Measurements from ENCODE around the gene HS1BP3. TPM values are rescaled to one million over a fixed set of nuclear protein-coding genes. Genes with fewer than 3 reads are reported as not detected.

Gene HS1BP3
- total RNA-seq, 1 experiment from 2014 or later: 12.8 TPM

GRCh38 chr2:20641123-20641985 lies 9.5 kb downstream of the HS1BP3 start:
- no peaks in the 10 kb centered on the region for H3K4me1 ChIP-seq (ENCODE audit: low read length)
- H3K4me3 ChIP-seq (ENCODE audit: low read length): no peak overlapping the region
- peaks cover 6% of the 10 kb centered on the region; the same call in 1 of the 2 replicates for H4K20me1 ChIP-seq (ENCODE audit: insufficient read depth, low read depth, low read length)
- H3K9me3 ChIP-seq (ENCODE audit: low read length): no peaks in the 10 kb centered on the region
- H3K79me2 ChIP-seq (ENCODE audit: low read length): no peaks in the 10 kb centered on the region
- no peak overlapping the region for H3K27ac ChIP-seq (ENCODE audit: low read length)
- no peak overlapping the region for H3K4me2 ChIP-seq (ENCODE audit: low read depth, low read length, poor library complexity, severe bottlenecking)
- H3K27me3 ChIP-seq (ENCODE audit: low read length): no peaks in the 10 kb centered on the region
- no peak overlapping the region for H2AFZ ChIP-seq (ENCODE audit: low read length)
- DNase-seq: no peak
- no peaks in the 10 kb centered on the region for H3K36me3 ChIP-seq (ENCODE audit: insufficient read depth, low read length)
- no peak overlapping the region for H3K9ac ChIP-seq (ENCODE audit: low read length)
- H3K9me2 ChIP-seq (replicated peaks; ENCODE audit: insufficient read depth, low read length): no peaks in the 10 kb centered on the region

GRCh38 chr2:20640411-20641122 lies 10.3 kb downstream of the HS1BP3 start:
- Histone ChIP-seq H3K9me3 (ENCODE audit: low read length) (no peaks in the 10 kb centered on the region), H2AFZ (ENCODE audit: low read length) (no peak overlapping the region), H3K36me3 (ENCODE audit: insufficient read depth, low read length) (no peaks in the 10 kb centered on the region), H4K20me1 (ENCODE audit: insufficient read depth, low read depth, low read length) (peaks cover 6% of the 10 kb centered on the region; the same call in 1 of the 2 replicates), H3K4me1 (ENCODE audit: low read length) (no peaks in the 10 kb centered on the region), H3K4me2 (ENCODE audit: low read depth, low read length, poor library complexity, severe bottlenecking) (no peak overlapping the region), H3K27me3 (ENCODE audit: low read length) (no peaks in the 10 kb centered on the region), H3K79me2 (ENCODE audit: low read length) (no peaks in the 10 kb centered on the region), H3K27ac (ENCODE audit: low read length) (no peak overlapping the region), H3K9me2 (replicated peaks; ENCODE audit: insufficient read depth, low read length) (no peaks in the 10 kb centered on the region), H3K4me3 (ENCODE audit: low read length) (no peak overlapping the region), H3K9ac (ENCODE audit: low read length) (no peak overlapping the region)
- DNase-seq: no peak

DNA sequence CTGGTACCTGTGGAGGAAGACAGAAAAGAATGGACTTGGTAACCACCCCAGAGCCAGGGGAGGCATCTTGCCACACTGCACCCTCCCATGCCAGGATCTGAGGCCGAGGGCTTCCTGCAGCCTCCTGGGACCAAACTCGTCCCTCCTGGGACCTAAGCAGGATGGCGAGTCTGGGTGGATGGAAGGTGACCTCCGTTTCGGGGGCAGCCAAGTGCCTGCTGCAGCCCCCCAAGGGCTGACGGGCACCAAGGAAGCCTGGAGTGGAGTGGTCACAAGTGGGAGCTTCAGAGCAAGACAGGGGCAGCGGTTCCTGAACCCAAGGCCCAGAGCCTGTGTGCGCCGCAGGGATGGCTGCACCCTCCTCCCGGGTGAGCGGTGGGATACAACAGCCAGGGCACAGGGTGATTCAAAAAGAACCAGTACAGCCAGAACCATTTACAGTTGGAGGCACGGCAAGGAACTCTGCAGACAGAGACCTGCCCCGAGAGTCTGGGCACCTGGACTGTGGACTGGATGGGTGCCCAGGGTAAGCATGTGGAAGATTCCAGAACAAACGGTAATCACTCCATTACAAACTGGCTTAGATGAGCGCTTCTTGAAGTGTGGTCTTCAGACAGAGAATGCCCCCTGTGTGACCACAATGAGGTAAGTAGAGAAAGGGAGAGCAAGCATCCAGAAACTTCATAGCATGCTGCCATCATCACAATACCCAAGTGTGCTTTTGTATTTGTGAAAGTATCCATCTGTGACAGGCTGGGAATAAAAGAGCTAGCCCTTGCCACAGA lies 12.1 kb downstream of the HS1BP3 start:
- no peaks in the 10 kb centered on the region for H3K4me1 ChIP-seq (ENCODE audit: low read length)
- no peaks in the 10 kb centered on the region for H3K36me3 ChIP-seq (ENCODE audit: insufficient read depth, low read length)
- H3K27me3 ChIP-seq (ENCODE audit: low read length): no peaks in the 10 kb centered on the region
- H2AFZ ChIP-seq (ENCODE audit: low read length): no peak overlapping the region
- H4K20me1 ChIP-seq (ENCODE audit: insufficient read depth, low read depth, low read length): peaks cover 6% of the 10 kb centered on the region; the same call in 1 of the 2 replicates
- H3K79me2 ChIP-seq (ENCODE audit: low read length): no peaks in the 10 kb centered on the region
- H3K9me3 ChIP-seq (ENCODE audit: low read length): no peaks in the 10 kb centered on the region
- H3K9ac ChIP-seq (ENCODE audit: low read length): no peak overlapping the region
- no peak overlapping the region for H3K27ac ChIP-seq (ENCODE audit: low read length)
- no peaks in the 10 kb centered on the region for H3K9me2 ChIP-seq (replicated peaks; ENCODE audit: insufficient read depth, low read length)
- H3K4me3 ChIP-seq (ENCODE audit: low read length): no peak overlapping the region
- no peak for DNase-seq
- no peak overlapping the region for H3K4me2 ChIP-seq (ENCODE audit: low read depth, low read length, poor library complexity, severe bottlenecking)

DNA sequence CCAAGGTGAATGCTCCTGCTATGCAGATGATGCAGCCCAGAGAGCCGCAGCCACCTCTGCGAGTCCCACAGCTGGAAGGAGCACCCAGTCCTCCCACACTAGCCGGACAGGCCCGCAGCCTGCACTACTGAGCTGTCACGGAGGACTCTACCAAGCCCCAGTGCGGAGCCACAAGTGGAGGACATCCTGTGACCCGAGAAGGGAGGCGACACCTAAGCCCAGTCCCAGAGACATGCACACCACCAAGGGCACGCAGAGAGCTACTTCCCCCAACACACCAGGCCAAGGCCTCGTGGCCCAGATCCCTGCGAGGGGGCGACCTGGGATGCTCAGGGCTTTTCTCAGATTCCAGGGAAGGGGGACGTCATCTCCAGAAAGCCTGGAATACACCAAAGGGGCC lies 12.9 kb downstream of the HS1BP3 start:
- Histone ChIP-seq H3K27ac (ENCODE audit: low read length) (no peak overlapping the region), H2AFZ (ENCODE audit: low read length) (no peak overlapping the region), H3K4me3 (ENCODE audit: low read length) (no peak overlapping the region), H3K9me2 (replicated peaks; ENCODE audit: insufficient read depth, low read length) (no peaks in the 10 kb centered on the region), H3K9ac (ENCODE audit: low read length) (no peak overlapping the region), H4K20me1 (ENCODE audit: insufficient read depth, low read depth, low read length) (peaks cover 6% of the 10 kb centered on the region; the same call in 1 of the 2 replicates), H3K9me3 (ENCODE audit: low read length) (no peaks in the 10 kb centered on the region), H3K36me3 (ENCODE audit: insufficient read depth, low read length) (no peaks in the 10 kb centered on the region), H3K27me3 (ENCODE audit: low read length) (no peaks in the 10 kb centered on the region), H3K4me2 (ENCODE audit: low read depth, low read length, poor library complexity, severe bottlenecking) (no peak overlapping the region), H3K4me1 (ENCODE audit: low read length) (no peaks in the 10 kb centered on the region), H3K79me2 (ENCODE audit: low read length) (no peaks in the 10 kb centered on the region)
- DNase-seq: no peak

- no peaks in the 10 kb centered on the region for H3K36me3 ChIP-seq (ENCODE audit: insufficient read depth, low read length)
- no peaks in the 10 kb centered on the region for H3K79me2 ChIP-seq (ENCODE audit: low read length)
- no peak overlapping the region for H3K4me3 ChIP-seq (ENCODE audit: low read length)
- H3K9me3 ChIP-seq (ENCODE audit: low read length): no peaks in the 10 kb centered on the region
- no peak for DNase-seq
- H2AFZ ChIP-seq (ENCODE audit: low read length): no peak overlapping the region
- peaks cover 5% of the 10 kb centered on the region; the same call in 1 of the 2 replicates for H4K20me1 ChIP-seq (ENCODE audit: insufficient read depth, low read depth, low read length)
- H3K9me2 ChIP-seq (replicated peaks; ENCODE audit: insufficient read depth, low read length): no peaks in the 10 kb centered on the region
- peaks cover 4% of the 10 kb centered on the region; the same call in 1 of the 2 replicates for H3K4me1 ChIP-seq (ENCODE audit: low read length)
- no peaks in the 10 kb centered on the region for H3K27me3 ChIP-seq (ENCODE audit: low read length)
- H3K4me2 ChIP-seq (ENCODE audit: low read depth, low read length, poor library complexity, severe bottlenecking): no peak overlapping the region
- no peak overlapping the region for H3K27ac ChIP-seq (ENCODE audit: low read length)
- H3K9ac ChIP-seq (ENCODE audit: low read length): no peak overlapping the region
Observed at GRCh38 chr2:20637147-20637546, 13.8 kb downstream of the HS1BP3 start.

- H2AFZ ChIP-seq (ENCODE audit: low read length): no peak overlapping the region
- peak; percentile 91 for DNase-seq
- no peak overlapping the region for H3K4me2 ChIP-seq (ENCODE audit: low read depth, low read length, poor library complexity, severe bottlenecking)
- H3K79me2 ChIP-seq (ENCODE audit: low read length): no peaks in the 10 kb centered on the region
- H3K27me3 ChIP-seq (ENCODE audit: low read length): no peaks in the 10 kb centered on the region
- no peak overlapping the region for H3K4me3 ChIP-seq (ENCODE audit: low read length)
- no peaks in the 10 kb centered on the region for H3K9me2 ChIP-seq (replicated peaks; ENCODE audit: insufficient read depth, low read length)
- H3K9ac ChIP-seq (ENCODE audit: low read length): no peak overlapping the region
- H3K27ac ChIP-seq (ENCODE audit: low read length): no peak overlapping the region
- H3K36me3 ChIP-seq (ENCODE audit: insufficient read depth, low read length): no peaks in the 10 kb centered on the region
- no peaks in the 10 kb centered on the region for H3K9me3 ChIP-seq (ENCODE audit: low read length)
- no peaks in the 10 kb centered on the region; the same call in 1 of the 2 replicates for H4K20me1 ChIP-seq (ENCODE audit: insufficient read depth, low read depth, low read length)
- H3K4me1 ChIP-seq (ENCODE audit: low read length): peaks cover 4% of the 10 kb centered on the region; the same call in 1 of the 2 replicates
Observed at GRCh38 chr2:20635675-20636584, 15.0 kb downstream of the HS1BP3 start.

DNA sequence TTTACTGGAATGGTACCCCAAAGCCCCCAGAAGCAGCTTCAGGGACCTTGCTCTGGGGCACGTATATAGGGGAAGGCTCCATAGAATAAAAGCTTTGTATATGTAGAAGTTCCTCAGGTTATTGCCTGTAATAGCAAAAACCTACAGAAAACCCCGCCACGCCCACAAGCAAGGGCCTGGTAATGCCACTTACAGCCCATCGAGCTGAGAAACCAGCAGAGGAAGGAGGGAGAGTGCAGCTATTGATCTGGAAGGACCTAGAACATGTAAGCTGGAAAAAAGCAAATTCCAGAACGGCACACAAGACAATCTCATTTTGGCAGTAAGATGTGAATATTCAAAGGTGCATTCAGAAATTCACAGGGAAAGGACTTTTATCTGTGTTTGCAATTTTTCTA lies 15.8 kb downstream of the HS1BP3 start:
- H3K4me2 ChIP-seq (ENCODE audit: low read depth, low read length, poor library complexity, severe bottlenecking): no peak overlapping the region

More for the DNA sequence above, 15.8 kb downstream of the HS1BP3 start:
- DNase-seq: no peak
- Histone ChIP-seq H3K4me1 (ENCODE audit: low read length) (peaks cover 4% of the 10 kb centered on the region; the same call in 1 of the 2 replicates), H3K4me3 (ENCODE audit: low read length) (no peak overlapping the region), H3K27ac (ENCODE audit: low read length) (no peak overlapping the region), H3K9me3 (ENCODE audit: low read length) (no peaks in the 10 kb centered on the region), H3K79me2 (ENCODE audit: low read length) (no peaks in the 10 kb centered on the region), H3K27me3 (ENCODE audit: low read length) (no peaks in the 10 kb centered on the region), H2AFZ (ENCODE audit: low read length) (no peak overlapping the region), H3K9me2 (replicated peaks; ENCODE audit: insufficient read depth, low read length) (no peaks in the 10 kb centered on the region), H4K20me1 (ENCODE audit: insufficient read depth, low read depth, low read length) (no peaks in the 10 kb centered on the region; the same call in 1 of the 2 replicates), H3K9ac (ENCODE audit: low read length) (no peak overlapping the region), H3K36me3 (ENCODE audit: insufficient read depth, low read length) (no peaks in the 10 kb centered on the region)
